ENCODE measurements around the gene BRPF3.

The BRPF3 gene

GRCh38 chr6:36249536-36249935, 53.0 kb downstream of the BRPF3 start:
- H3K23ac ChIP-seq (ENCODE audit: low read length in 2 of 2) = no peak overlapping the region
- H3K4me3 ChIP-seq (ENCODE audit: insufficient read depth in 1 of 2, low read depth in 1 of 2, low read length in 2 of 2) = no peak overlapping the region
- DNase-seq = no peak
- no peak overlapping the region for H4K91ac ChIP-seq (ENCODE audit: low read length)
- no peak overlapping the region for H3K18ac ChIP-seq (ENCODE audit: low read depth in 1 of 2, low read length in 2 of 2)
- H2BK120ac ChIP-seq (ENCODE audit: low read depth, low read length) = no peak overlapping the region
- H2BK5ac ChIP-seq (ENCODE audit: low read depth, low read length, poor library complexity, severe bottlenecking) = no peak overlapping the region
- no peak overlapping the region for H3K27ac ChIP-seq (ENCODE audit: low read length, poor library complexity, severe bottlenecking)
- H3K9ac ChIP-seq (ENCODE audit: low read length) = peak overlapping the region; percentile 77
- H2BK15ac ChIP-seq (ENCODE audit: low read depth, poor library complexity, severe bottlenecking) = no peak overlapping the region
- no peak overlapping the region for H2BK12ac ChIP-seq (ENCODE audit: low read length in 2 of 2)
- H3K4me2 ChIP-seq (ENCODE audit: low read length, poor library complexity, severe bottlenecking) = no peak overlapping the region
- H3K4me1 ChIP-seq (ENCODE audit: control insufficient read depth, insufficient read depth, low read depth, low read length) = peaks cover 5% of the 10 kb centered on the region
- no peaks in the 10 kb centered on the region for H3K79me1 ChIP-seq (replicated peaks; ENCODE audit: low read length, poor library complexity, severe bottlenecking)
- no peak overlapping the region for H3K14ac ChIP-seq (ENCODE audit: low read length in 2 of 2)
- no peak overlapping the region for H2AK5ac ChIP-seq (ENCODE audit: low read length, severe bottlenecking)
- H3K4ac ChIP-seq (ENCODE audit: low read depth in 1 of 2, low read length in 2 of 2) = no peak overlapping the region
- 92% methylated on average over 2 of the region's 5 CpGs for WGBS
- H2AFZ ChIP-seq (ENCODE audit: low read depth, low read length) = no peak overlapping the region
- H3K27me3 ChIP-seq (ENCODE audit: control insufficient read depth in 1 of 2, insufficient read depth in 1 of 2, low read length in 2 of 2) = no peaks in the 10 kb centered on the region
- no peaks in the 10 kb centered on the region for H3K36me3 ChIP-seq (ENCODE audit: control insufficient read depth in 1 of 2, insufficient read depth in 2 of 2, low read depth in 1 of 2, low read length in 2 of 2)
- H4K8ac ChIP-seq (ENCODE audit: low read length) = no peak overlapping the region
- H3K9me3 ChIP-seq (ENCODE audit: control insufficient read depth, low read length) = no peaks in the 10 kb centered on the region

GRCh38 chr6:36252005-36252404, 55.5 kb downstream of the BRPF3 start:
- Histone ChIP-seq H2BK15ac (ENCODE audit: low read depth, poor library complexity, severe bottlenecking) (no peak overlapping the region), H3K36me3 (ENCODE audit: control insufficient read depth in 1 of 2, insufficient read depth in 2 of 2, low read depth in 1 of 2, low read length in 2 of 2) (no peaks in the 10 kb centered on the region), H2AK5ac (ENCODE audit: low read length, severe bottlenecking) (no peak overlapping the region), H3K79me1 (replicated peaks; ENCODE audit: low read length, poor library complexity, severe bottlenecking) (no peaks in the 10 kb centered on the region), H2BK120ac (ENCODE audit: low read depth, low read length) (no peak overlapping the region), H2BK5ac (ENCODE audit: low read depth, low read length, poor library complexity, severe bottlenecking) (no peak overlapping the region), H4K91ac (ENCODE audit: low read length) (no peak overlapping the region), H3K27ac (ENCODE audit: low read length, poor library complexity, severe bottlenecking) (no peak overlapping the region), H3K4me1 (ENCODE audit: control insufficient read depth, insufficient read depth, low read depth, low read length) (peaks cover 5% of the 10 kb centered on the region), H2AFZ (ENCODE audit: low read depth, low read length) (no peak overlapping the region), H3K9ac (ENCODE audit: low read length) (no peak overlapping the region), H3K23ac (ENCODE audit: low read length in 2 of 2) (no peak overlapping the region), H3K4ac (ENCODE audit: low read depth in 1 of 2, low read length in 2 of 2) (no peak overlapping the region), H2BK12ac (ENCODE audit: low read length in 2 of 2) (no peak overlapping the region), H4K8ac (ENCODE audit: low read length) (no peak overlapping the region), H3K18ac (ENCODE audit: low read depth in 1 of 2, low read length in 2 of 2) (no peak overlapping the region), H3K4me3 (ENCODE audit: insufficient read depth in 1 of 2, low read depth in 1 of 2, low read length in 2 of 2) (no peak overlapping the region), H3K9me3 (ENCODE audit: control insufficient read depth, low read length) (no peaks in the 10 kb centered on the region), H3K14ac (ENCODE audit: low read length in 2 of 2) (no peak overlapping the region), H3K27me3 (ENCODE audit: control insufficient read depth in 1 of 2, insufficient read depth in 1 of 2, low read length in 2 of 2) (peaks cover 0 to 4% of the 10 kb centered on the region in 2 experiments), H3K4me2 (ENCODE audit: low read length, poor library complexity, severe bottlenecking) (no peak overlapping the region)
- no peak for DNase-seq
- WGBS = 93% methylated on average over 2 of the region's 2 CpGs

GRCh38 chr6:36263390-36264000, 67.0 kb downstream of the BRPF3 start:
- Histone ChIP-seq H3K4me3 (ENCODE audit: insufficient read depth in 1 of 2, low read depth in 1 of 2, low read length in 2 of 2) (no peak overlapping the region), H2AFZ (ENCODE audit: low read depth, low read length) (no peak overlapping the region), H3K14ac (ENCODE audit: low read length in 2 of 2) (no peak overlapping the region), H3K4ac (ENCODE audit: low read depth in 1 of 2, low read length in 2 of 2) (no peak overlapping the region), H3K36me3 (ENCODE audit: control insufficient read depth in 1 of 2, insufficient read depth in 2 of 2, low read depth in 1 of 2, low read length in 2 of 2) (no peaks in the 10 kb centered on the region), H3K27ac (ENCODE audit: low read length, poor library complexity, severe bottlenecking) (no peak overlapping the region), H3K4me1 (ENCODE audit: control insufficient read depth, insufficient read depth, low read depth, low read length) (peaks cover 1% of the 10 kb centered on the region), H4K8ac (ENCODE audit: low read length) (no peak overlapping the region), H4K91ac (ENCODE audit: low read length) (no peak overlapping the region), H2AK5ac (ENCODE audit: low read length, severe bottlenecking) (no peak overlapping the region), H3K9me3 (ENCODE audit: control insufficient read depth, low read length) (peaks cover 11% of the 10 kb centered on the region), H2BK5ac (ENCODE audit: low read depth, low read length, poor library complexity, severe bottlenecking) (no peak overlapping the region), H3K9ac (ENCODE audit: low read length) (no peak overlapping the region), H3K4me2 (ENCODE audit: low read length, poor library complexity, severe bottlenecking) (no peak overlapping the region), H3K79me1 (replicated peaks; ENCODE audit: low read length, poor library complexity, severe bottlenecking) (no peaks in the 10 kb centered on the region), H3K18ac (ENCODE audit: low read depth in 1 of 2, low read length in 2 of 2) (no peak overlapping the region), H2BK120ac (ENCODE audit: low read depth, low read length) (no peak overlapping the region), H2BK15ac (ENCODE audit: low read depth, poor library complexity, severe bottlenecking) (no peak overlapping the region), H3K23ac (ENCODE audit: low read length in 2 of 2) (no peak overlapping the region), H3K27me3 (ENCODE audit: control insufficient read depth in 1 of 2, insufficient read depth in 1 of 2, low read length in 2 of 2) (peaks cover 10 to 30% of the 10 kb centered on the region in 2 experiments), H2BK12ac (ENCODE audit: low read length in 2 of 2) (no peak overlapping the region)
- DNase-seq = no peak
- WGBS = 72% methylated on average over 9 of the region's 9 CpGs

GRCh38 chr6:36265744-36266143, 69.2 kb downstream of the BRPF3 start:
- H3K4me3 ChIP-seq (ENCODE audit: insufficient read depth in 1 of 2, low read depth in 1 of 2, low read length in 2 of 2) = no peak overlapping the region
- no peak overlapping the region for H4K8ac ChIP-seq (ENCODE audit: low read length)
- H4K91ac ChIP-seq (ENCODE audit: low read length) = no peak overlapping the region
- no peak overlapping the region for H3K18ac ChIP-seq (ENCODE audit: low read depth in 1 of 2, low read length in 2 of 2)
- H3K9me3 ChIP-seq (ENCODE audit: control insufficient read depth, low read length) = peaks cover 11% of the 10 kb centered on the region
- H3K36me3 ChIP-seq (ENCODE audit: control insufficient read depth in 1 of 2, insufficient read depth in 2 of 2, low read depth in 1 of 2, low read length in 2 of 2) = no peaks in the 10 kb centered on the region
- DNase-seq = no peak
- peaks cover 26 to 44% of the 10 kb centered on the region in 2 experiments for H3K27me3 ChIP-seq (ENCODE audit: control insufficient read depth in 1 of 2, insufficient read depth in 1 of 2, low read length in 2 of 2)
- no peak overlapping the region for H2AFZ ChIP-seq (ENCODE audit: low read depth, low read length)
- no peaks in the 10 kb centered on the region for H3K79me1 ChIP-seq (replicated peaks; ENCODE audit: low read length, poor library complexity, severe bottlenecking)
- no peak overlapping the region for H3K14ac ChIP-seq (ENCODE audit: low read length in 2 of 2)
- no peak overlapping the region for H2BK15ac ChIP-seq (ENCODE audit: low read depth, poor library complexity, severe bottlenecking)
- no peak overlapping the region for H2BK5ac ChIP-seq (ENCODE audit: low read depth, low read length, poor library complexity, severe bottlenecking)
- no peak overlapping the region for H3K23ac ChIP-seq (ENCODE audit: low read length in 2 of 2)
- H3K4me2 ChIP-seq (ENCODE audit: low read length, poor library complexity, severe bottlenecking) = no peak overlapping the region
- peaks cover 1% of the 10 kb centered on the region for H3K4me1 ChIP-seq (ENCODE audit: control insufficient read depth, insufficient read depth, low read depth, low read length)
- no peak overlapping the region for H3K4ac ChIP-seq (ENCODE audit: low read depth in 1 of 2, low read length in 2 of 2)
- H3K27ac ChIP-seq (ENCODE audit: low read length, poor library complexity, severe bottlenecking) = no peak overlapping the region
- no peak overlapping the region for H2BK120ac ChIP-seq (ENCODE audit: low read depth, low read length)
- H2AK5ac ChIP-seq (ENCODE audit: low read length, severe bottlenecking) = no peak overlapping the region
- H2BK12ac ChIP-seq (ENCODE audit: low read length in 2 of 2) = no peak overlapping the region
- no CpG with 5 or more reads among the region's 1 CpG for WGBS
- H3K9ac ChIP-seq (ENCODE audit: low read length) = no peak overlapping the region

Measured in mesenchymal stem cell (in vitro differentiated cells and primary cell).